Neuronal stem cell (in vitro differentiated cells): ENCODE data around the gene ACOD1.

ENCODE experiments used
- DNase-seq: peaks from one replicate; pipeline ENCODE4 v3.0.0-alpha.2; 2013; ENCODE audit warnings: low spot score
- H2AFZ ChIP-seq: one replicate; pipeline ENCODE4 v1.6.1; 2013; ENCODE audit warnings: mild to moderate bottlenecking, low read length, inconsistent platforms
- H2AK5ac ChIP-seq: 2 replicates; pipeline ENCODE4 v1.6.1; 2013; ENCODE audit warnings: low read depth, mild to moderate bottlenecking, inconsistent platforms, low read length, moderate library complexity, mixed read lengths
- H2BK120ac ChIP-seq: 2 replicates; pipeline ENCODE4 v1.6.1; 2013; ENCODE audit warnings: low read depth, mild to moderate bottlenecking, inconsistent platforms, low read length, moderate library complexity, mixed read lengths
- H2BK12ac ChIP-seq: one replicate; pipeline ENCODE4 v1.6.1; 2013; ENCODE audit warnings: low read length, inconsistent platforms
- H2BK15ac ChIP-seq: 2 replicates; pipeline ENCODE4 v1.6.1; 2013; ENCODE audit warnings: mild to moderate bottlenecking, low read length, inconsistent platforms, mixed read lengths
- H2BK5ac ChIP-seq: one replicate; pipeline ENCODE4 v1.6.1; 2013; ENCODE audit warnings: inconsistent platforms, mild to moderate bottlenecking, low read length, moderate library complexity
- H3K14ac ChIP-seq: one replicate; pipeline ENCODE4 v1.6.1; 2013; ENCODE audit warnings: low read length, inconsistent platforms
- H3K18ac ChIP-seq: 2 replicates; pipeline ENCODE4 v1.6.1; 2013; ENCODE audit warnings: low read length, inconsistent platforms
- H3K23ac ChIP-seq: 2 replicates; pipeline ENCODE4 v1.6.1; 2013; ENCODE audit warnings: low read depth, mild to moderate bottlenecking, mixed read lengths, low read length, inconsistent platforms; ENCODE audit not compliant: poor library complexity
- H3K27ac ChIP-seq: replicated peaks from 3 replicates; pipeline ENCODE4 v1.5.1; 2013; ENCODE audit warnings: low read length, inconsistent platforms
- H3K27me3 ChIP-seq, 3 experiments: 2 replicates each; pipeline ENCODE4 v1.6.1; 2013; ENCODE audit warnings: low read length in 3 of 3, mild to moderate bottlenecking in 2 of 3, inconsistent platforms in 1 of 3, low read depth in 1 of 3, mixed read lengths in 1 of 3, moderate library complexity in 1 of 3; ENCODE audit not compliant: control insufficient read depth in 3 of 3, insufficient read depth in 3 of 3
- H3K36me3 ChIP-seq, 2 donors: replicated peaks in 1 of 2; 2 replicates each; pipeline ENCODE4 v1.6.1; 2013; ENCODE audit warnings: low read length in 2 of 2; ENCODE audit not compliant: control insufficient read depth in 2 of 2, insufficient read depth in 2 of 2
- H3K4ac ChIP-seq: 2 replicates; pipeline ENCODE4 v1.6.1; 2013; ENCODE audit warnings: inconsistent platforms, mild to moderate bottlenecking, low read length, moderate library complexity
- H3K4me1 ChIP-seq, 2 donors: 1 replicate in 1 of 2; 2 replicates in 1 of 2; pipeline ENCODE4 v1.6.1; 2013; ENCODE audit warnings: low read length in 2 of 2, low read depth in 1 of 2; ENCODE audit not compliant: control insufficient read depth in 2 of 2, insufficient read depth in 1 of 2
- H3K4me2 ChIP-seq: one replicate; pipeline ENCODE4 v1.6.1; 2013; ENCODE audit warnings: mild to moderate bottlenecking, low read length, inconsistent platforms; ENCODE audit not compliant: insufficient read depth, poor library complexity, severe bottlenecking
- H3K4me3 ChIP-seq, 2 donors: 2 replicates each; pipeline ENCODE4 v1.5.1; 2013; ENCODE audit warnings: low read length in 2 of 2, mild to moderate bottlenecking in 2 of 2, inconsistent platforms in 1 of 2, moderate library complexity in 1 of 2
- H3K79me1 ChIP-seq: one replicate; pipeline ENCODE4 v1.6.1; 2013; ENCODE audit warnings: low read depth, mild to moderate bottlenecking, inconsistent platforms, low read length, moderate library complexity
- H3K9ac ChIP-seq: one replicate; pipeline ENCODE4 v1.6.1; 2013; ENCODE audit warnings: mild to moderate bottlenecking, low read depth, low read length, inconsistent platforms; ENCODE audit not compliant: poor library complexity
- H3K9me3 ChIP-seq, 2 donors: replicated peaks in 1 of 2; 2 replicates each; pipeline versions ENCODE3 to v1.6.1; 2013; ENCODE audit warnings: low read length in 2 of 2, mild to moderate bottlenecking in 2 of 2, inconsistent platforms in 1 of 2, low read depth in 1 of 2, mixed read lengths in 1 of 2, moderate library complexity in 1 of 2; ENCODE audit not compliant: control insufficient read depth in 2 of 2, insufficient read depth in 1 of 2
- H4K8ac ChIP-seq: one replicate; pipeline ENCODE4 v1.6.1; 2013; ENCODE audit warnings: low read depth, mild to moderate bottlenecking, inconsistent platforms, low read length, moderate library complexity
- H4K91ac ChIP-seq: one replicate; pipeline ENCODE4 v1.6.1; 2013; ENCODE audit warnings: low read length, low read depth, mild to moderate bottlenecking, inconsistent platforms; ENCODE audit not compliant: poor library complexity
- WGBS, 2 donors: extraction: QIAGEN DNeasy Blood & Tissue Kit; methylation state at CpG; one replicate each; pipeline ENCODE4 v1.1.7; 2013; ENCODE audit warnings: missing lambda C conversion rate in 2 of 2, mixed read lengths in 1 of 2; ENCODE audit not compliant: insufficient read length in 2 of 2, insufficient replicate concordance in 1 of 2; ENCODE audit errors: extremely low coverage in 2 of 2; 5-methylcytosine and 5-hydroxymethylcytosine counted together

Gene ACOD1

DNA sequence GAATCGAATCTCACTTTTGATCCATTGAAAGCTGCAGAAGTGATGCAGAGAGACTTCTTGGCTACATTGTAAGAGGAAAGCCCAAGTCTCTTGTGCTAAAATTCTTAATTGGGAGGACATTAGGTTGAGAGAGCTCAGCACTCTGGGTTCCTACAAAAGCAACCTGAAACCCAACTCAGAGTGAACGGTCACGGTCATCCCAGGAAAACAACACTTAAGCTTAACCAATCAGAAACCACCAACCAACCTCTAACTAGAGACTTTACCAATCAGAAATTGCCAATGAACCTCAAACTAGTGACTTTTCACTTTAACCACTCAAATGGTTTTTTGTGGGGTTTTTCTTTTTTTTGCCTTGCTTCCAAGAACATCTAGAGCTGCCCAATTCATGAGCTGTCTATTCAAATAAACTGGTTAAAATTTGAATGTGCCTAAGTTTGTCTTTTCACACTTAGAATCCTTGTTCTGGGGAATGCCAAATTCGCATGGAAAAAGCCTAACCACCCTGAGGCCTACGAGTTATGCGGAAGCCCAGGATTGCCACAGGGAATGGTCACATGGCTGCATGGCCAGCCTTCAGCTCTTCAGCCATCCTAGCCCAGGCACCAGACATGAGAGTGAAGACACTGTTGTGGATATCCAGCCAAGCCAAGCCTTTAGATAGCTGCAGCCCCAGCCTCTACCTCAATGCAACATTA lies 25.8 kb downstream of the ACOD1 start:
- Histone ChIP-seq H2BK5ac (no peak overlapping the region), H3K14ac (no peak overlapping the region), H2BK120ac (no peak overlapping the region), H3K9ac (no peak overlapping the region), H3K27me3 (peaks cover 0 to 21% (median 0%) of the 10 kb centered on the region in 3 experiments), H3K4ac (no peak overlapping the region), H4K8ac (no peak overlapping the region), H3K4me2 (no peak overlapping the region), H3K23ac (no peak overlapping the region), H2BK12ac (no peak overlapping the region), H2AFZ (no peak overlapping the region), H3K27ac (no peak overlapping the region), H2AK5ac (no peak overlapping the region), H3K79me1 (no peaks in the 10 kb centered on the region), H2BK15ac (no peak overlapping the region), H3K36me3 (no peaks in the 10 kb centered on the region), H3K18ac (no peak overlapping the region), H3K4me1 (no peaks in the 10 kb centered on the region), H4K91ac (no peak overlapping the region), H3K4me3 (no peak overlapping the region), H3K9me3 (no peaks in the 10 kb centered on the region)
- DNase-seq, result no peak
- WGBS, 2 donors, result no CpG with 5 or more reads among the region's 6 CpGs

- Histone ChIP-seq H3K4ac (no peak overlapping the region), H3K27me3 (peaks cover 0 to 21% (median 0%) of the 10 kb centered on the region in 3 experiments), H3K9ac (no peak overlapping the region), H3K4me3 (no peak overlapping the region), H3K27ac (no peak overlapping the region), H4K8ac (no peak overlapping the region), H3K4me1 (no peaks in the 10 kb centered on the region), H3K23ac (no peak overlapping the region), H2AK5ac (no peak overlapping the region), H2BK5ac (no peak overlapping the region), H3K36me3 (no peaks in the 10 kb centered on the region), H4K91ac (no peak overlapping the region), H3K18ac (no peak overlapping the region), H3K79me1 (no peaks in the 10 kb centered on the region), H3K4me2 (no peak overlapping the region), H3K14ac (no peak overlapping the region), H3K9me3 (no peaks in the 10 kb centered on the region), H2BK15ac (no peak overlapping the region), H2AFZ (no peak overlapping the region), H2BK12ac (no peak overlapping the region), H2BK120ac (no peak overlapping the region)
- WGBS, 2 donors, result no CpG with 5 or more reads among the region's 3 CpGs
- DNase-seq, result no peak
These were observed 26.3 kb downstream of the ACOD1 start for GRCh38 chr13:76974618-76974975.

- H3K23ac ChIP-seq, result no peak overlapping the region
- no peaks in the 10 kb centered on the region for H3K4me1 ChIP-seq
These were observed 27.6 kb downstream of the ACOD1 start for GRCh38 chr13:76975863-76976262.

DNA sequence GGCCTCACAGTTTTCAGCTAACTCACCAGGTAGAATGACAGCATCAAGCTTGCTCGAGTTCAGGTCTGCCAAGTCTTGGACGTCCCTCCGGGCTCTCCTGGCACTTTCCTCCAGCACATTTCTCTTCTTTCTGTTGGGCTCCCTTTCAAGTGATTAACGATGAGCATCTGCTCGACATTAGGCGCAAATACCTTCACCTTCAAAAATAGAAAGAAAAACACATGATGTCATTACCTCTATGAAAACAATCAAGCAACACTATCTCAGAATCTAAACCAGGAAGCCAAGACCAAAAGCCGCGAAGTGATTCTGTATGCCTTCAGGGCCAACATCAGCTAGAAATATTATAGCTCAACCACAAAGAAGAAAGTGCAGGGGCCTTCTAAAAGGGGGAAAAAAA lies 28.2 kb downstream of the ACOD1 start:
- Histone ChIP-seq H4K91ac (no peak overlapping the region), H3K4ac (no peak overlapping the region), H2AFZ (no peak overlapping the region), H3K9me3 (no peaks in the 10 kb centered on the region), H3K27ac (no peak overlapping the region), H3K14ac (no peak overlapping the region), H3K4me1 (no peaks in the 10 kb centered on the region), H2BK12ac (no peak overlapping the region), H3K9ac (no peak overlapping the region), H2BK15ac (no peak overlapping the region), H3K36me3 (no peaks in the 10 kb centered on the region), H2BK5ac (no peak overlapping the region), H4K8ac (no peak overlapping the region), H3K23ac (no peak overlapping the region), H2AK5ac (no peak overlapping the region), H3K4me2 (no peak overlapping the region), H3K79me1 (no peaks in the 10 kb centered on the region), H3K4me3 (no peak overlapping the region), H3K18ac (no peak overlapping the region), H2BK120ac (no peak overlapping the region), H3K27me3 (peaks cover 0 to 34% (median 2%) of the 10 kb centered on the region in 3 experiments)
- DNase-seq, result no peak
- WGBS, 2 donors, result no CpG with 5 or more reads among the region's 8 CpGs

More at GRCh38 chr13:76975863-76976262, 27.6 kb downstream of the ACOD1 start:
- Histone ChIP-seq H3K27me3 (peaks cover 0 to 28% (median 2%) of the 10 kb centered on the region in 3 experiments), H2BK5ac (no peak overlapping the region), H2AFZ (no peak overlapping the region), H4K8ac (no peak overlapping the region), H3K9ac (no peak overlapping the region), H4K91ac (no peak overlapping the region), H3K4me3 (no peak overlapping the region), H3K9me3 (no peaks in the 10 kb centered on the region), H2BK12ac (no peak overlapping the region), H3K4me2 (no peak overlapping the region), H2BK120ac (no peak overlapping the region), H3K14ac (no peak overlapping the region), H3K27ac (no peak overlapping the region), H3K36me3 (no peaks in the 10 kb centered on the region), H2AK5ac (no peak overlapping the region), H2BK15ac (no peak overlapping the region), H3K4ac (no peak overlapping the region), H3K79me1 (no peaks in the 10 kb centered on the region), H3K18ac (no peak overlapping the region)
- WGBS, 2 donors, result no CpG with 5 or more reads among the region's 6 CpGs
- DNase-seq, result no peak
